Osteocyte (in vitro differentiated cells): Measurements from ENCODE around the gene ACAP2. TPM values are rescaled to one million over a fixed set of nuclear protein-coding genes. Genes with fewer than 3 reads are reported as not detected.

Experiments
- DNase-seq: peaks from one replicate; pipeline ENCODE4 v3.0.0; 2021; ENCODE audit warnings: mixed read lengths; ENCODE audit not compliant: unreplicated experiment; ENCODE audit errors: extremely low spot score
- H3K27ac Mint-ChIP-seq: one replicate; pipeline ENCODE4 v1.8.0; 2021; ENCODE audit warnings: mild to moderate bottlenecking, mixed read lengths; ENCODE audit not compliant: unreplicated experiment
- H3K27me3 Mint-ChIP-seq: one replicate; pipeline ENCODE4 v1.8.0; 2021; ENCODE audit warnings: mixed read lengths; ENCODE audit not compliant: unreplicated experiment
- H3K36me3 Mint-ChIP-seq: one replicate; pipeline ENCODE4 v1.8.0; 2021; ENCODE audit warnings: mixed read lengths; ENCODE audit not compliant: unreplicated experiment
- H3K4me1 Mint-ChIP-seq: one replicate; pipeline ENCODE4 v1.8.0; 2021; ENCODE audit warnings: mixed read lengths; ENCODE audit not compliant: unreplicated experiment
- H3K4me3 Mint-ChIP-seq: one replicate; pipeline ENCODE4 v1.8.0; 2021; ENCODE audit warnings: mild to moderate bottlenecking, moderate library complexity, mixed read lengths; ENCODE audit not compliant: unreplicated experiment
- H3K9me3 Mint-ChIP-seq: one replicate; pipeline ENCODE4 v1.8.0; 2021; ENCODE audit warnings: mixed read lengths; ENCODE audit not compliant: unreplicated experiment
- CTCF ChIP-seq: fragments of 200-600 bp; sonication (generic); IDR thresholded peaks from 2 replicates; pipeline ENCODE4 v1.5.0; 2021; ENCODE audit warnings: antibody characterized with exemption, mild to moderate bottlenecking, moderate library complexity
- total RNA-seq: library from RNA; stranded (reverse); gene quantifications from 2 replicates; pipeline ENCODE4 v1.2.1, GENCODE V29; 2021

The ACAP2 gene
- total RNA-seq, 1 donor from 2014 or later: 55.1 TPM

- no peak for TF ChIP-seq CTCF
- Mint-ChIP-seq H3K9me3 (no peaks in the 10 kb centered on the region), H3K4me3 (peak overlapping the region; percentile 70), H3K27ac (peak overlapping the region; percentile 92), H3K36me3 (no peaks in the 10 kb centered on the region), H3K27me3 (no peaks in the 10 kb centered on the region), H3K4me1 (peaks cover 32% of the 10 kb centered on the region)
- DNase-seq: no peak
Observed at GRCh38 chr3:195443391-195443989, 670 bp upstream of the ACAP2 start.

- Mint-ChIP-seq H3K27ac (peak overlapping the region; percentile 95), H3K27me3 (no peaks in the 10 kb centered on the region), H3K36me3 (no peaks in the 10 kb centered on the region), H3K4me1 (peaks cover 32% of the 10 kb centered on the region), H3K4me3 (peak overlapping the region; percentile 93), H3K9me3 (no peaks in the 10 kb centered on the region)
- DNase-seq: peak; percentile 84
- TF ChIP-seq CTCF: peak; percentile 5
Observed at GRCh38 chr3:195441992-195442572, 738 bp downstream of the ACAP2 start.

- H3K4me1 Mint-ChIP-seq: peaks cover 34% of the 10 kb centered on the region
- no peak for TF ChIP-seq CTCF
- H3K9me3 Mint-ChIP-seq: no peaks in the 10 kb centered on the region
- H3K27me3 Mint-ChIP-seq: no peaks in the 10 kb centered on the region
- peak overlapping the region; percentile 95 for H3K27ac Mint-ChIP-seq
- peak overlapping the region; percentile 93 for H3K4me3 Mint-ChIP-seq
- H3K36me3 Mint-ChIP-seq: no peaks in the 10 kb centered on the region
- no peak for DNase-seq
Observed at GRCh38 chr3:195441476-195441991, 1.3 kb downstream of the ACAP2 start.

GRCh38 chr3:195441051-195441450, 1.8 kb downstream of the ACAP2 start:
- Mint-ChIP-seq H3K9me3 (no peaks in the 10 kb centered on the region), H3K36me3 (no peaks in the 10 kb centered on the region), H3K27me3 (no peaks in the 10 kb centered on the region), H3K4me3 (peak overlapping the region; percentile 93), H3K4me1 (peaks cover 37% of the 10 kb centered on the region), H3K27ac (peak overlapping the region; percentile 95)
- no peak for DNase-seq
- TF ChIP-seq CTCF: no peak

- Mint-ChIP-seq H3K4me1 (peaks cover 37% of the 10 kb centered on the region), H3K9me3 (no peaks in the 10 kb centered on the region), H3K27me3 (no peaks in the 10 kb centered on the region), H3K4me3 (no peak overlapping the region), H3K36me3 (no peaks in the 10 kb centered on the region), H3K27ac (peak overlapping the region; percentile 48)
- DNase-seq: no peak
- TF ChIP-seq CTCF: no peak
Observed at GRCh38 chr3:195440379-195440778, 2.4 kb downstream of the ACAP2 start.
